Keratinocyte (primary cell): ENCODE data around the gene EFNB2. TPM values are rescaled to one million over a fixed set of nuclear protein-coding genes. Genes with fewer than 3 reads are reported as not detected.

Experiments
- DNase-seq: peaks from one replicate; pipeline ENCODE4 v3.0.0-alpha.2; 2011; ENCODE audit warnings: low read depth, missing footprints, low spot score
- FAIRE-seq: peaks from 2 replicates; lab custom pipeline; 2011; peaks lifted over from hg19 to GRCh38; lab: Jason Lieb, UNC
- H2AFZ ChIP-seq: 2 replicates; pipeline ENCODE4 v1.6.0; 2012; ENCODE audit warnings: low read length, control low read depth, inconsistent platforms; ENCODE audit not compliant: control insufficient read depth
- H3K27ac ChIP-seq: 2 replicates; pipeline ENCODE4 v1.5.1; 2011; ENCODE audit warnings: low read length; ENCODE audit not compliant: control insufficient read depth, insufficient read depth
- H3K27me3 ChIP-seq: 3 replicates; pipeline ENCODE4 v1.6.0; 2011; ENCODE audit warnings: low read length; ENCODE audit not compliant: control insufficient read depth, insufficient read depth; ENCODE audit errors: extremely low read depth
- H3K36me3 ChIP-seq, 2 experiments: 2 replicates in 1 of 2; 3 replicates in 1 of 2; pipeline ENCODE4 v1.5.1; 2011; ENCODE audit warnings: low read length in 2 of 2, mild to moderate bottlenecking in 1 of 2; ENCODE audit not compliant: control insufficient read depth in 2 of 2, insufficient read depth in 2 of 2; ENCODE audit errors: extremely low read depth in 1 of 2
- H3K4me1 ChIP-seq: 3 replicates; pipeline ENCODE4 v1.5.1; 2011; ENCODE audit warnings: low read length; ENCODE audit not compliant: control insufficient read depth, insufficient read depth; ENCODE audit errors: extremely low read depth
- H3K4me2 ChIP-seq: 3 replicates; pipeline ENCODE4 v1.6.0; 2011; ENCODE audit warnings: low read depth, low read length; ENCODE audit not compliant: control insufficient read depth, insufficient read depth; ENCODE audit errors: extremely low read depth
- H3K4me3 ChIP-seq, 3 experiments: fragments of 200-600 bp in 1 of 3; sonication (generic) in 1 of 3; 2 replicates in 2 of 3; 3 replicates in 1 of 3; pipeline ENCODE4 v1.5.1; 2011 to 2016; ENCODE audit warnings: low read length in 3 of 3, mild to moderate bottlenecking in 3 of 3, control low read depth in 2 of 3, inconsistent platforms in 1 of 3, low read depth in 1 of 3, mixed read lengths in 1 of 3, mixed run types in 1 of 3, moderate library complexity in 1 of 3; ENCODE audit not compliant: control insufficient read depth in 2 of 3, insufficient read depth in 2 of 3; ENCODE audit errors: extremely low read depth in 1 of 3
- H3K79me2 ChIP-seq: 2 replicates; pipeline ENCODE4 v1.6.0; 2012; ENCODE audit warnings: low read length; ENCODE audit not compliant: control insufficient read depth, insufficient read depth
- H3K9ac ChIP-seq: 3 replicates; pipeline ENCODE4 v1.6.0; 2011; ENCODE audit warnings: low read length; ENCODE audit not compliant: control insufficient read depth, insufficient read depth; ENCODE audit errors: extremely low read depth
- H3K9me1 ChIP-seq: 3 replicates; pipeline ENCODE4 v1.6.0; 2011; ENCODE audit warnings: low read length; ENCODE audit not compliant: control insufficient read depth, insufficient read depth; ENCODE audit errors: extremely low read depth
- H3K9me3 ChIP-seq: 2 replicates; pipeline ENCODE4 v1.5.1; 2012; ENCODE audit warnings: low read depth, low read length; ENCODE audit not compliant: control insufficient read depth
- H4K20me1 ChIP-seq: 3 replicates; pipeline ENCODE4 v1.6.0; 2011; ENCODE audit warnings: low read length; ENCODE audit not compliant: control insufficient read depth, insufficient read depth; ENCODE audit errors: extremely low read depth
- CTCF ChIP-seq, 3 experiments: IDR thresholded peaks in 1 of 3; conservative IDR thresholded peaks in 1 of 3; optimal IDR thresholded peaks in 1 of 3; 2 replicates in 2 of 3; 3 replicates in 1 of 3; pipeline versions ENCODE3 to v1.5.1; 2011; ENCODE audit warnings: low read length in 3 of 3, mild to moderate bottlenecking in 3 of 3, moderate library complexity in 2 of 3, control low read depth in 1 of 3, inconsistent platforms in 1 of 3; ENCODE audit not compliant: insufficient read depth in 2 of 3; ENCODE audit errors: extremely low read depth in 1 of 3
- EZH2 ChIP-seq: IDR thresholded peaks from one replicate; pipeline ENCODE4 v1.6.1; 2012; ENCODE audit warnings: inconsistent platforms, mild to moderate bottlenecking, low read length, moderate library complexity
- dilution Hi-C: fragments of 300-500 bp; cut with MboI; formaldehyde crosslinking; loops from one replicate; pipeline ENCODE4 v1.7.0; 2020; ENCODE audit warnings: low sequenced_read_pairs; ENCODE audit not compliant: extremely low pct_ligation_motif_present
- polyA plus RNA-seq, 5 experiments: library from polyadenylated mRNA; depleted of rRNA in 3 of 5; stranded (reverse) in 3 of 5; stranded (forward) in 1 of 5; unstranded in 1 of 5; fragments of >200 nt; gene quantifications; 1 replicate in 1 of 5; 2 replicates in 3 of 5; 3 replicates in 1 of 5; pipeline versions ENCODE4 v1.2.1 to v1.2.3, GENCODE V29; 2011 to 2012; ENCODE audit warnings: missing spikeins in 2 of 5, low read depth in 1 of 5, low replicate concordance in 1 of 5

Gene EFNB2
- polyA plus RNA-seq, 1 donor (not counting 4 experiments of a cell fraction or from before 2014, with no cell fraction given) = 38.9 TPM

GRCh38 chr13:106522898-106523525, 12.4 kb downstream of the EFNB2 start:
- peak overlapping the region; percentile 78 for H3K27ac ChIP-seq

GRCh38 chr13:106522112-106522705, 13.3 kb downstream of the EFNB2 start:
- peak overlapping the region in 2 of 3 experiments; percentile 39 to 44 for H3K4me3 ChIP-seq
- peaks cover 2% of the 10 kb centered on the region for H3K9me1 ChIP-seq
- H3K27me3 ChIP-seq = no peaks in the 10 kb centered on the region
- H3K9me3 ChIP-seq = no peaks in the 10 kb centered on the region
- peak overlapping the region; percentile 76 for H3K4me2 ChIP-seq
- H3K36me3 ChIP-seq = peaks cover 1 to 5% of the 10 kb centered on the region in 2 experiments
- peaks cover 67% of the 10 kb centered on the region for H3K4me1 ChIP-seq
- peak overlapping the region; percentile 78 for H3K27ac ChIP-seq
- no peak for DNase-seq
- dilution Hi-C loops = no loop called here
- peaks cover 6% of the 10 kb centered on the region for H4K20me1 ChIP-seq
- no peak for TF ChIP-seq EZH2
- no peak for TF ChIP-seq CTCF (optimal IDR thresholded peaks at IDR 0.05 in 1 of 3, IDR thresholded peaks at IDR 0.05 in 1 of 3, conservative IDR thresholded peaks at IDR 0.05 in 1 of 3; ENCODE audit: extremely low read depth in 1 of 3, insufficient read depth in 2 of 3, low read length in 3 of 3)
- H3K9ac ChIP-seq = peak overlapping the region; percentile 46
- FAIRE-seq = peak; percentile 68
- peaks cover 99% of the 10 kb centered on the region for H3K79me2 ChIP-seq
- no peak overlapping the region for H2AFZ ChIP-seq

More at GRCh38 chr13:106522898-106523525, 12.4 kb downstream of the EFNB2 start:
- Histone ChIP-seq H3K9ac (peak overlapping the region; percentile 46), H3K36me3 (peaks cover 1 to 9% of the 10 kb centered on the region in 2 experiments), H3K9me3 (no peaks in the 10 kb centered on the region), H3K79me2 (peaks cover 99% of the 10 kb centered on the region), H3K4me1 (peaks cover 64% of the 10 kb centered on the region), H3K4me2 (peak overlapping the region; percentile 76), H4K20me1 (peaks cover 6% of the 10 kb centered on the region), H3K4me3 (peak overlapping the region in 2 of 3 experiments; percentile 44), H3K27me3 (no peaks in the 10 kb centered on the region), H3K9me1 (peaks cover 2% of the 10 kb centered on the region), H2AFZ (no peak overlapping the region)
- no peak for TF ChIP-seq CTCF (optimal IDR thresholded peaks at IDR 0.05 in 1 of 3, IDR thresholded peaks at IDR 0.05 in 1 of 3, conservative IDR thresholded peaks at IDR 0.05 in 1 of 3; ENCODE audit: extremely low read depth in 1 of 3, insufficient read depth in 2 of 3, low read length in 3 of 3)
- no peak for TF ChIP-seq EZH2
- DNase-seq = no peak
- dilution Hi-C loops = no loop called here
- peak; percentile 84 for FAIRE-seq
